ENCODE measurements around the gene LRP4. TPM values are rescaled to one million over a fixed set of nuclear protein-coding genes. Genes with fewer than 3 reads are reported as not detected.
"Not testable (repeated sequence)": the region's sequence is repeated elsewhere in the genome, so short reads cannot be mapped to it uniquely, and the experiment has no call there.

LRP4 gene, protein sequence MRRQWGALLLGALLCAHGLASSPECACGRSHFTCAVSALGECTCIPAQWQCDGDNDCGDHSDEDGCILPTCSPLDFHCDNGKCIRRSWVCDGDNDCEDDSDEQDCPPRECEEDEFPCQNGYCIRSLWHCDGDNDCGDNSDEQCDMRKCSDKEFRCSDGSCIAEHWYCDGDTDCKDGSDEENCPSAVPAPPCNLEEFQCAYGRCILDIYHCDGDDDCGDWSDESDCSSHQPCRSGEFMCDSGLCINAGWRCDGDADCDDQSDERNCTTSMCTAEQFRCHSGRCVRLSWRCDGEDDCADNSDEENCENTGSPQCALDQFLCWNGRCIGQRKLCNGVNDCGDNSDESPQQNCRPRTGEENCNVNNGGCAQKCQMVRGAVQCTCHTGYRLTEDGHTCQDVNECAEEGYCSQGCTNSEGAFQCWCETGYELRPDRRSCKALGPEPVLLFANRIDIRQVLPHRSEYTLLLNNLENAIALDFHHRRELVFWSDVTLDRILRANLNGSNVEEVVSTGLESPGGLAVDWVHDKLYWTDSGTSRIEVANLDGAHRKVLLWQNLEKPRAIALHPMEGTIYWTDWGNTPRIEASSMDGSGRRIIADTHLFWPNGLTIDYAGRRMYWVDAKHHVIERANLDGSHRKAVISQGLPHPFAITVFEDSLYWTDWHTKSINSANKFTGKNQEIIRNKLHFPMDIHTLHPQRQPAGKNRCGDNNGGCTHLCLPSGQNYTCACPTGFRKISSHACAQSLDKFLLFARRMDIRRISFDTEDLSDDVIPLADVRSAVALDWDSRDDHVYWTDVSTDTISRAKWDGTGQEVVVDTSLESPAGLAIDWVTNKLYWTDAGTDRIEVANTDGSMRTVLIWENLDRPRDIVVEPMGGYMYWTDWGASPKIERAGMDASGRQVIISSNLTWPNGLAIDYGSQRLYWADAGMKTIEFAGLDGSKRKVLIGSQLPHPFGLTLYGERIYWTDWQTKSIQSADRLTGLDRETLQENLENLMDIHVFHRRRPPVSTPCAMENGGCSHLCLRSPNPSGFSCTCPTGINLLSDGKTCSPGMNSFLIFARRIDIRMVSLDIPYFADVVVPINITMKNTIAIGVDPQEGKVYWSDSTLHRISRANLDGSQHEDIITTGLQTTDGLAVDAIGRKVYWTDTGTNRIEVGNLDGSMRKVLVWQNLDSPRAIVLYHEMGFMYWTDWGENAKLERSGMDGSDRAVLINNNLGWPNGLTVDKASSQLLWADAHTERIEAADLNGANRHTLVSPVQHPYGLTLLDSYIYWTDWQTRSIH (N-terminal part only)
- total RNA-seq (2012; rRNA removed): 3.5 and 4.6 TPM in 2 replicates

DNA sequence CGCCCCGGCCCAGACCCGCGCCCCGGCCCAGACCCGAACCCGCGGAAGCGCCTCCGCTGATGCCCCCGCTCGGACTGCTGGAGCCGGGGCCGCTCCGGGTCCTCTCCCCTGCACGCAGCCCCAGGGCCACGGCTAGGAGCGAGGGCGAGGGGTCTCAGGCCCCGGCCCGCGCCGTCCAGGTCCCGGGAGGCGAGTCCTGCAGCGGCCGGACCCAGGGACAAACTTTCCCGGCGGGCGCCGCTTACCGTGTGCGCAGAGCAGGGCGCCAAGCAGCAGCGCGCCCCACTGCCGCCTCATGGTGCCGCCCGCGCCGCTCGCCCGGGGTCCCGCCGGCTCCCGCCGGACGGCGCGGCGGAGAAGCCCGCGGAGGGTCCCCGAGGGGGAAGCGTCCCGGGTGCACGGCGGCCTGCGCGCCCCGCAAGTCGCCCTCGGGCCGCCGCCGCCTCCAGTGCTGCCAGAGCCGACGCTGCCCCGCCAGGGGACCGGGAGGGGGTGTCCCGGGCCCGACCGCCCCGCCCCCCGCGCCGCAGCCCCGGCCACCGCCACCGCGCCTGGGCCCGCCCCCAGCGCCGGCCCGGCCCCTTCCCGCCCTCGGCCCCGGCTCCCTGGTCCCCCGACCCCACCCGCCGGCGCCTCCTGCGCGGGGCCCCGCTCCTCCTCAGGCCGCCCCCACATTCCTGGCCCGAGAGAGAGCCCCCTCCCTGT lies at the start of gene LRP4:
Gene LRP4, minus strand, starts transcription at position 468 of the 705 bp plus-strand sequence. Its CDS starts 171 bp downstream, at position 297.
- Histone ChIP-seq H3K9ac (ENCODE audit: low read depth, low read length) (peak within 1 kb of the TSS; percentile 28), H3K4me3 (ENCODE audit: low read length) (peak within 1 kb of the TSS; percentile 68), H3K36me3 (ENCODE audit: insufficient read depth, low read length) (no peaks in the 10 kb centered on the region), H3K4me1 (ENCODE audit: control insufficient read depth, insufficient read depth, low read length) (peaks cover 47% of the 10 kb centered on the region), H3K4me2 (ENCODE audit: low read length) (peak within 1 kb of the TSS; percentile 97), H3K27me3 (ENCODE audit: control insufficient read depth, insufficient read depth, low read length) (no peaks in the 10 kb centered on the region), H3K9me3 (replicated peaks; ENCODE audit: low read length) (no peaks in the 10 kb centered on the region)

DNA sequence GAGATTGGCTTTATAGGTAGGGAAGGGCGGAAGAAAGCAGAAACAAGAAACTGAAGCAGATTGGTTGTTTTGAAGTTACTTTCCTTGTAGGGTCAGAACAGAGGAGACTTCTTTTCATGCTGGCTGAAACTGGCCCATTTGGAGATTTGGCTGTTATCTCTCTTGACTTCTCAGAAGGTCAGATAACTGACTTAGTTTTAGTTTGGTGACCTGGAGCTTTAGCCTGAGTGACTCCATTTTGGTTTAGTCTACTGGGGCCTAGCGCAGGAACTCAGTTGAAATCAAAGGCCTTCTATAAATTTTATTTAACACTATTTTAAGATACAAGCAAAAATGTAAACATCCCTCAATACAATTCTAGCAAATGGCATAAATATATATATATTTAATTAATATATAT lies 49.6 kb upstream of the LRP4 start:
- Histone ChIP-seq H3K4me3 (ENCODE audit: low read length) (no peak overlapping the region), H3K4me1 (ENCODE audit: control insufficient read depth, insufficient read depth, low read length) (no peaks in the 10 kb centered on the region), H3K36me3 (ENCODE audit: insufficient read depth, low read length) (no peaks in the 10 kb centered on the region), H3K27me3 (ENCODE audit: control insufficient read depth, insufficient read depth, low read length) (no peaks in the 10 kb centered on the region), H3K9ac (ENCODE audit: low read depth, low read length) (no peak overlapping the region), H3K4me2 (ENCODE audit: low read length) (no peak overlapping the region), H3K9me3 (replicated peaks; ENCODE audit: low read length) (no peaks in the 10 kb centered on the region)

DNA sequence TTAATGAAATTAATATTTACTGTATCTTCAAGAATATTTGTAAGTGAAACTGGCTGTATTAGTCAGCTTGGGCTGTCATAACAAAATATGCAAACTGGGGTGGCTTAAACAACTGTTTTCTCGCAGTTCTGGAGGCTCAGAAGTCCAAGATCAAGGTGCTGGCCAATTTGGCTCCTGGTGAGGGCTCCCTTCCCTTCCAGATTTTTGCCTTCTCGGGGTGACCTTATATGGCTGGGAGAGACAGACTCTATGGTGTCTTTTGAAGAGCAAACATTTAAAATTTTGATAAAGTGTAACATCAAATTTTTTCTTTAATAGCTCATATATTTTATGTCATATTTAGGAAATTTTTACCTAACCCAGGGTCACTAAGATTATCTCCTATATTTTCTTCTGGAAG lies 48.4 kb upstream of the LRP4 start:
- H3K9me3 ChIP-seq (replicated peaks; ENCODE audit: low read length): no peaks in the 10 kb centered on the region
- H3K4me3 ChIP-seq (ENCODE audit: low read length): no peak overlapping the region
- H3K4me2 ChIP-seq (ENCODE audit: low read length): no peak overlapping the region
- no peaks in the 10 kb centered on the region for H3K27me3 ChIP-seq (ENCODE audit: control insufficient read depth, insufficient read depth, low read length)
- H3K9ac ChIP-seq (ENCODE audit: low read depth, low read length): no peak overlapping the region
- H3K4me1 ChIP-seq (ENCODE audit: control insufficient read depth, insufficient read depth, low read length): no peaks in the 10 kb centered on the region
- no peaks in the 10 kb centered on the region for H3K36me3 ChIP-seq (ENCODE audit: insufficient read depth, low read length)

DNA sequence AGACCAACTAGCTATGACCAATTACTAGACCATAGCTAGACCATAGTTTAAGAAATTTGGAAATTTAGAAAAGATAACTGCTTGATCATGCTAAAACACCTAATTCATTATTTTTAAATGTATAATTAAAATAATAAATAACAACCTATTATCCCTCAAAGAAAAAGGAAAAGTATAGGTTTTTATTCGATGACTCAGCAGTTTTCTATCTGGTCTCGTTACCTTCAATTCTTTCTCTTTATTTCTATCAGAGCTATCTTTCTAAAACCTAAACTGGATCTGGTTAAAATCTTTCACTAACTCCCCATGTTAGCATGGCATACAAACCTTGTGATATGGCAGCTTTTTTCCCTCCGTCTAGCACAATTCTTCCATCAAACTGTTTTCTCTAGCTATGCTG lies 45.5 kb upstream of the LRP4 start:
- Histone ChIP-seq H3K36me3 (ENCODE audit: insufficient read depth, low read length) (no peaks in the 10 kb centered on the region), H3K9ac (ENCODE audit: low read depth, low read length) (no peak overlapping the region), H3K9me3 (replicated peaks; ENCODE audit: low read length) (no peaks in the 10 kb centered on the region)

DNA sequence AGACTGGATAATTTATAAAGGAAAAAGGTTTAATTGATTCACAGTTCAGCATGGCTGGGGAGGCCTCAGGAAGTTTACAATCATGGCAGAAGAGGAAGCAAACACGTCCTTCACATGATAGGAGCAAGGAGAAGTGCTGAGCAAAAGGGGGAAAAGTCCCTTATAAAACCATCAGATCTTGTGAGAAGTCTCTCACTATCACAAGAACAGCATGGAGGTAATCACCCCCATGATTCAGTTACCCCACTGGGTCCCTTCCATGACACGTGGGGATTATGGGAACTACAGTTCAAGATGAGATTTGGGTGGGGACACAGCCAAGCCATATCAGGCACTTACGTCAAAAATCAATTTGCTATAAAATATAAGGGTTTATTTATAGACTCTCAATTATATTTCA lies 43.5 kb upstream of the LRP4 start:
- not testable (repeated sequence) for H3K4me1 ChIP-seq (ENCODE audit: control insufficient read depth, insufficient read depth, low read length); H3K36me3 ChIP-seq (ENCODE audit: insufficient read depth, low read length); H3K27me3 ChIP-seq (ENCODE audit: control insufficient read depth, insufficient read depth, low read length); H3K4me2 ChIP-seq (ENCODE audit: low read length); H3K9ac ChIP-seq (ENCODE audit: low read depth, low read length); H3K9me3 ChIP-seq (replicated peaks; ENCODE audit: low read length); H3K4me3 ChIP-seq (ENCODE audit: low read length)

More for the DNA sequence above, 45.5 kb upstream of the LRP4 start:
- no peak overlapping the region for H3K4me2 ChIP-seq (ENCODE audit: low read length)
- no peak overlapping the region for H3K4me3 ChIP-seq (ENCODE audit: low read length)
- H3K27me3 ChIP-seq (ENCODE audit: control insufficient read depth, insufficient read depth, low read length): no peaks in the 10 kb centered on the region
- no peaks in the 10 kb centered on the region for H3K4me1 ChIP-seq (ENCODE audit: control insufficient read depth, insufficient read depth, low read length)

GRCh38 chr11:46961041-46961440 lies 42.7 kb upstream of the LRP4 start:
- H3K27me3 ChIP-seq (ENCODE audit: control insufficient read depth, insufficient read depth, low read length): no peaks in the 10 kb centered on the region
- peaks cover 3% of the 10 kb centered on the region for H3K9me3 ChIP-seq (replicated peaks; ENCODE audit: low read length)
- H3K4me3 ChIP-seq (ENCODE audit: low read length): no peak overlapping the region
- no peaks in the 10 kb centered on the region for H3K36me3 ChIP-seq (ENCODE audit: insufficient read depth, low read length)
- H3K9ac ChIP-seq (ENCODE audit: low read depth, low read length): no peak overlapping the region
- no peaks in the 10 kb centered on the region for H3K4me1 ChIP-seq (ENCODE audit: control insufficient read depth, insufficient read depth, low read length)
- H3K4me2 ChIP-seq (ENCODE audit: low read length): no peak overlapping the region

DNA sequence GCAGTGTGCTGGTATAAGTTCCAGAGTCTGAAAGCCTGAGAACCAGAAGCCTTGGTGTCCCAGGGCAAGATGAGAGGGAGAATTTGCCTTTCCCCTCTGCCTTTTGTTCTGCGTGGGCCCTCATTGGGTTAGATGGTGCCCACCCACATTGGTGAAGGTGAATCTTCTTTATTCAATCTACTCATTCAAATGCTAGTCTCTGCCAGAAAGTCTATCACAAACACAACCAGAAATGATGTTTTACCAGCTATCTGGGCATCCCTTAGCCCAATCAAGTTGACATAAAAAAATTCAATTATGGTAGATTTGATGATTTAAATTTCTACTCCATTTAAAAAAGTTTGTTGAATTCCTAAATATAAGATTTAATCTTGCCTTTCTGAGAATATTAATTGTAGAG lies 40.4 kb upstream of the LRP4 start:
- no peaks in the 10 kb centered on the region for H3K4me1 ChIP-seq (ENCODE audit: control insufficient read depth, insufficient read depth, low read length)
- H3K9ac ChIP-seq (ENCODE audit: low read depth, low read length): no peak overlapping the region
- peaks cover 3% of the 10 kb centered on the region for H3K9me3 ChIP-seq (replicated peaks; ENCODE audit: low read length)
- no peak overlapping the region for H3K4me2 ChIP-seq (ENCODE audit: low read length)
- no peaks in the 10 kb centered on the region for H3K27me3 ChIP-seq (ENCODE audit: control insufficient read depth, insufficient read depth, low read length)
- H3K36me3 ChIP-seq (ENCODE audit: insufficient read depth, low read length): no peaks in the 10 kb centered on the region
- H3K4me3 ChIP-seq (ENCODE audit: low read length): no peak overlapping the region

GRCh38 chr11:46953093-46953492 lies 34.7 kb upstream of the LRP4 start:
- H3K4me3 ChIP-seq (ENCODE audit: low read length): no peak overlapping the region
- no peaks in the 10 kb centered on the region for H3K9me3 ChIP-seq (replicated peaks; ENCODE audit: low read length)
- H3K4me1 ChIP-seq (ENCODE audit: control insufficient read depth, insufficient read depth, low read length): peaks cover 12% of the 10 kb centered on the region
- no peaks in the 10 kb centered on the region for H3K36me3 ChIP-seq (ENCODE audit: insufficient read depth, low read length)
- no peak overlapping the region for H3K9ac ChIP-seq (ENCODE audit: low read depth, low read length)
- H3K27me3 ChIP-seq (ENCODE audit: control insufficient read depth, insufficient read depth, low read length): no peaks in the 10 kb centered on the region
- H3K4me2 ChIP-seq (ENCODE audit: low read length): no peak overlapping the region

- Histone ChIP-seq H3K4me2 (ENCODE audit: low read length) (no peak overlapping the region), H3K27me3 (ENCODE audit: control insufficient read depth, insufficient read depth, low read length) (no peaks in the 10 kb centered on the region), H3K4me1 (ENCODE audit: control insufficient read depth, insufficient read depth, low read length) (peaks cover 15% of the 10 kb centered on the region), H3K4me3 (ENCODE audit: low read length) (no peak overlapping the region), H3K9me3 (replicated peaks; ENCODE audit: low read length) (no peaks in the 10 kb centered on the region), H3K36me3 (ENCODE audit: insufficient read depth, low read length) (no peaks in the 10 kb centered on the region), H3K9ac (ENCODE audit: low read depth, low read length) (no peak overlapping the region)
Observed at GRCh38 chr11:46952553-46952952, 34.2 kb upstream of the LRP4 start.

GRCh38 chr11:46951864-46952263 lies 33.5 kb upstream of the LRP4 start:
- Histone ChIP-seq H3K4me2 (ENCODE audit: low read length) (no peak overlapping the region), H3K27me3 (ENCODE audit: control insufficient read depth, insufficient read depth, low read length) (no peaks in the 10 kb centered on the region), H3K4me3 (ENCODE audit: low read length) (no peak overlapping the region), H3K9me3 (replicated peaks; ENCODE audit: low read length) (no peaks in the 10 kb centered on the region), H3K9ac (ENCODE audit: low read depth, low read length) (no peak overlapping the region), H3K4me1 (ENCODE audit: control insufficient read depth, insufficient read depth, low read length) (peaks cover 15% of the 10 kb centered on the region), H3K36me3 (ENCODE audit: insufficient read depth, low read length) (no peaks in the 10 kb centered on the region)
